ENCODE data around the gene SCD.

The SCD gene

GRCh38 chr10:100327718-100328009, 19.4 kb upstream of the SCD start:
- no peak for DNase-seq (ENCODE audit: low read depth)
- no peak for TF ChIP-seq CTCF (conservative IDR thresholded peaks at IDR 0.05; ENCODE audit: control insufficient read depth, insufficient read depth, low read depth, low read length)
- H3K4me3 ChIP-seq (ENCODE audit: control insufficient read depth, low read depth, low read length), result no peak overlapping the region

GRCh38 chr10:100328198-100328597, 18.8 kb upstream of the SCD start:
- no peak overlapping the region for H3K4me3 ChIP-seq (ENCODE audit: control insufficient read depth, low read depth, low read length)
- no peak for TF ChIP-seq CTCF (conservative IDR thresholded peaks at IDR 0.05; ENCODE audit: control insufficient read depth, insufficient read depth, low read depth, low read length)
- DNase-seq (ENCODE audit: low read depth), result no peak

GRCh38 chr10:100330079-100330478, 17.0 kb upstream of the SCD start, which contains the start of gene PKD2L1:
Gene PKD2L1 (minus strand): TSS chr10:100330228. CDS start chr10:100330103, 125 bp downstream.
- no peak for TF ChIP-seq CTCF (conservative IDR thresholded peaks at IDR 0.05; ENCODE audit: control insufficient read depth, insufficient read depth, low read depth, low read length)
- no peak for DNase-seq (ENCODE audit: low read depth)
- H3K4me3 ChIP-seq (ENCODE audit: control insufficient read depth, low read depth, low read length), result no peak within 1 kb of the TSS

GRCh38 chr10:100333106-100333505, 13.9 kb upstream of the SCD start:
- no peak for TF ChIP-seq CTCF (conservative IDR thresholded peaks at IDR 0.05; ENCODE audit: control insufficient read depth, insufficient read depth, low read depth, low read length)
- DNase-seq (ENCODE audit: low read depth), result no peak
- H3K4me3 ChIP-seq (ENCODE audit: control insufficient read depth, low read depth, low read length), result no peak overlapping the region

- peak; percentile 71 for DNase-seq (ENCODE audit: low read depth)
- H3K4me3 ChIP-seq (ENCODE audit: control insufficient read depth, low read depth, low read length), result no peak overlapping the region
- no peak for TF ChIP-seq CTCF (conservative IDR thresholded peaks at IDR 0.05; ENCODE audit: control insufficient read depth, insufficient read depth, low read depth, low read length)
Observed at GRCh38 chr10:100333661-100334440, 13.2 kb upstream of the SCD start.

- DNase-seq (ENCODE audit: low read depth), result peak; percentile 19
- no peak for TF ChIP-seq CTCF (conservative IDR thresholded peaks at IDR 0.05; ENCODE audit: control insufficient read depth, insufficient read depth, low read depth, low read length)
- no peak overlapping the region for H3K4me3 ChIP-seq (ENCODE audit: control insufficient read depth, low read depth, low read length)
Observed at GRCh38 chr10:100334762-100335161, 12.3 kb upstream of the SCD start.

All from fibroblast of mammary gland (primary cell).